ENCODE measurements around the gene AUNIP. TPM values are rescaled to one million over a fixed set of nuclear protein-coding genes. Genes with fewer than 3 reads are reported as not detected.

Gene AUNIP
- total and polyA plus RNA-seq, 2 of the 8 experiments (the other 6 are each of a cell fraction or from before 2014, with no cell fraction given), result 18.6 to 23.2 TPM

DNA sequence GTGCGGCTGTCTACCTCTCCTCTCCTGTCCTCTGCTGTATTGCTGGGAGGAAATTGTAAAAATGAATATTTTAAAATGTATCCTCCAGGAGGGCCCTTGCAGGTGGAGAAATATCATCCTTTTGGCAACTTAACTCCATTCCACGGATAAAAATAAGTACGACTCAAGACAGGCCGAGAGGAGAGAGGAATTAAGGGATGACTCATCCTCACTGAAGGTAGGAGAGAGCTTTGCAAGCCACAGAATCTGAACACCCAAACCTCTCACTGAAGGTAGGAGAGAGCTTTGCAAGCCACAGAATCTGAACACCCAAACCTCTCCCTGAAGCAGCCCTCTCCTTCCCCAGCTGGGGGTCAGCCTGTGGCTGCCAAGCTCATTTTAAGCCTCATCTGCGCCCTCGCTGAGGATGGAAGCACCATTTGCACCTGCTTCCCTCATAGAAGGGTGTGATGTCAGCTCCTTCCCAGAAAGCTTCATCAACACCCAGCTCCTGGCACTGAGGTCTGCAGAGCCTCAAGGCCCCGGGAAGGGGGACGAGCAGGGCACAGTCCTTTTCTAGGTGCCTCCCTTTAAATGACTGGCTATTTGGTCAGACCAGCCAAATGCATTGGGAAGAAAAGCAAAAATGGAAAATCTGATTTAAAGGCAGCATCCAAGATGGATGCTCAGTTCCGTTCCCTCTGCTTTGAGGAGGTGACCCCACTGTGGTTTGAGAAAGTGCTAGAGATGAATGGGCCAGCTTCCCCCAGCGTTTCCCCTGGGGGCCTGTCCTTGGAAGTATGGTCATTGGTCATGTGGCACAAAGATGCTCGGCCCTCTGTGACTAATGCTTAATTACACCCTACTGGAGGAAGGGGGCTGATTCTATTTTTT is 72.1 kb downstream of the AUNIP start:
- H2AFZ ChIP-seq (ENCODE audit: low read length), result no peak overlapping the region
- H4K91ac ChIP-seq (replicated peaks; ENCODE audit: insufficient read length, low read length), result no peak overlapping the region
- H3K56ac ChIP-seq (replicated peaks; ENCODE audit: insufficient read length, low read depth, low read length), result no peak overlapping the region
- H2BK5ac ChIP-seq (ENCODE audit: low read depth, low read length), result no peak overlapping the region
- H3K36me3 ChIP-seq (ENCODE audit: control insufficient read depth in 2 of 4, insufficient read depth in 4 of 4, low read length in 3 of 4), result no peaks in the 10 kb centered on the region; a peak in 1 of 8 replicates
- no peaks in the 10 kb centered on the region; a peak in 1 of 7 replicates for H3K27me3 ChIP-seq (replicated peaks in 1 of 4; ENCODE audit: control insufficient read depth in 3 of 4, extremely low read depth in 1 of 4, insufficient read depth in 3 of 4, low read length in 3 of 4)
- H3K27ac ChIP-seq (ENCODE audit: low read depth, low read length), result no peak overlapping the region
- H4K8ac ChIP-seq (ENCODE audit: extremely low read depth, insufficient read depth, low read length), result no peak overlapping the region
- no peaks in the 10 kb centered on the region for H3K9me3 ChIP-seq (ENCODE audit: insufficient read depth in 2 of 2, low read depth in 1 of 2, low read length in 1 of 2)
- DNase-seq (ENCODE audit: low read depth in 1 of 2, low spot score in 2 of 2) (no peak), FAIRE-seq (no peak)
- H3K4ac ChIP-seq (replicated peaks; ENCODE audit: insufficient read length, low read depth, low read length), result no peak overlapping the region
- H3K9ac ChIP-seq (replicated peaks in 1 of 4; ENCODE audit: extremely low read depth in 1 of 4, low read depth in 3 of 4, low read length in 3 of 4), result no peak overlapping the region
- H3K4me3 ChIP-seq (ENCODE audit: extremely low read depth in 1 of 4, insufficient read depth in 2 of 4, low read depth in 3 of 4, low read length in 4 of 4), result no peak overlapping the region
- no peak overlapping the region for H3K18ac ChIP-seq (ENCODE audit: extremely low read depth, low read length)
- H3K23ac ChIP-seq (ENCODE audit: insufficient read length), result no peak overlapping the region
- H3K79me1 ChIP-seq (ENCODE audit: low read depth, low read length), result no peaks in the 10 kb centered on the region
- no peak for TF ChIP-seq CEBPB (IDR thresholded peaks at IDR 0.05; ENCODE audit: low read depth, low read length)
- TF ChIP-seq PHF8 (conservative IDR thresholded peaks at IDR 0.05; ENCODE audit: low read depth, low read length), result no peak
- TF ChIP-seq, protein P1, sequence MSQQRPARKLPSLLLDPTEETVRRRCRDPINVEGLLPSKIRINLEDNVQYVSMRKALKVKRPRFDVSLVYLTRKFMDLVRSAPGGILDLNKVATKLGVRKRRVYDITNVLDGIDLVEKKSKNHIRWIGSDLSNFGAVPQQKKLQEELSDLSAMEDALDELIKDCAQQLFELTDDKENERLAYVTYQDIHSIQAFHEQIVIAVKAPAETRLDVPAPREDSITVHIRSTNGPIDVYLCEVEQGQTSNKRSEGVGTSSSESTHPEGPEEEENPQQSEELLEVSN (IDR thresholded peaks at IDR 0.05), result no peak
- TF ChIP-seq SUZ12 (IDR thresholded peaks at IDR 0.05; ENCODE audit: low read length), result no peak
- ChIA-PET CTCF (ENCODE audit: partially characterized antibody) (interaction anchor here (0.6 to 4.2 kb wide), 15 partner anchors 9 to 1210 kb away, joined by 3 to 28 read pairs (median 3); no protein-coding TSS in a partner anchor), POLR2A (ENCODE audit: partially characterized antibody) (interaction anchor here (1.5 to 1.6 kb wide), 2 partner anchors 12 to 23 kb away, joined by 3 to 5 read pairs; partner anchors contain the start of gene SELENON)
- H3K14ac ChIP-seq (ENCODE audit: insufficient read length), result no peak overlapping the region
- H4K20me1 ChIP-seq (replicated peaks in 1 of 2; ENCODE audit: control insufficient read depth in 1 of 2, insufficient read depth in 2 of 2, low read length in 2 of 2), result no peaks in the 10 kb centered on the region
- no peak overlapping the region for H2BK15ac ChIP-seq (ENCODE audit: low read length)
- WGBS, 2 experiments (ENCODE audit: extremely low coverage in 1 of 2, insufficient coverage in 1 of 2, insufficient read length in 1 of 2, insufficient replicate concordance in 2 of 2, low coverage in 1 of 2, low lambda C conversion rate in 2 of 2, missing lambda C conversion rate in 1 of 2), result 80% methylated on average over 11 of the region's 11 CpGs; no CpG with 5 or more reads in 1 of the 2 experiments
- no peak overlapping the region for H2AK5ac ChIP-seq (ENCODE audit: low read depth, low read length)
- no peak overlapping the region for H2BK120ac ChIP-seq (replicated peaks; ENCODE audit: low read depth, low read length)
- no peak overlapping the region for H4K5ac ChIP-seq (ENCODE audit: insufficient read length, low read depth, low read length)
- no peak overlapping the region for H2BK20ac ChIP-seq (ENCODE audit: low read length)
- no peaks in the 10 kb centered on the region for H3K23me2 ChIP-seq (ENCODE audit: low read depth, low read length)
- peaks cover 0 to 3% (median 0%) of the 10 kb centered on the region in 4 experiments; a peak in 2 of 7 replicates for H3K4me1 ChIP-seq (replicated peaks in 1 of 4; ENCODE audit: control insufficient read depth in 3 of 4, insufficient read depth in 4 of 4, low read length in 3 of 4)
- no peak overlapping the region for H3K4me2 ChIP-seq (ENCODE audit: insufficient read depth in 1 of 2, low read depth in 2 of 2, low read length in 2 of 2)
- no peaks in the 10 kb centered on the region for H3K79me2 ChIP-seq (ENCODE audit: control insufficient read depth in 1 of 2, insufficient read depth in 2 of 2, low read length in 2 of 2)
- no peak overlapping the region for H2BK12ac ChIP-seq (ENCODE audit: low read depth, low read length)

Data from H1 (cell line).